Tibial artery (tissue), 4 donors: ENCODE data around the gene OR8D4.
"Not testable (repeated sequence)": the region's sequence is repeated elsewhere in the genome, so short reads cannot be mapped to it uniquely, and the experiment has no call there.

ENCODE experiments used
- DNase-seq, 2 donors: peaks; one replicate each; pipeline ENCODE4 v3.0.0-alpha.2; 2019
- H3K27ac ChIP-seq, 2 donors: fragments of 200-600 bp; sonication (generic) in 1 of 2; 1 replicate in 1 of 2; 2 replicates in 1 of 2; pipeline ENCODE4 v1.5.1; 2018 to 2019; ENCODE audit warnings: mild to moderate bottlenecking in 1 of 2
- H3K27me3 ChIP-seq, 2 donors: fragments of 200-600 bp; sonication (generic) in 1 of 2; one replicate each; pipeline versions ENCODE4 v1.5.1 to v1.6.0; 2016 to 2019
- H3K36me3 ChIP-seq, 3 donors: fragments of 200-600 bp; sonication (generic) in 2 of 3; one replicate each; pipeline ENCODE4 v1.5.1; 2016 to 2019; ENCODE audit warnings: mild to moderate bottlenecking in 2 of 3
- H3K4me1 ChIP-seq, 4 donors: fragments of 200-600 bp; sonication (generic) in 2 of 4; 1 replicate in 3 of 4; 2 replicates in 1 of 4; pipeline ENCODE4 v1.5.1; 2016 to 2019
- H3K4me3 ChIP-seq, 2 donors: fragments of 200-600 bp; sonication (generic) in 1 of 2; 1 replicate in 1 of 2; 2 replicates in 1 of 2; pipeline ENCODE4 v1.5.1; 2018 to 2019; ENCODE audit warnings: mild to moderate bottlenecking in 2 of 2
- H3K9me3 ChIP-seq, 3 donors: fragments of 200-600 bp; sonication (generic) in 1 of 3; one replicate each; pipeline ENCODE4 v1.5.1; 2016 to 2019
- CTCF ChIP-seq, 2 experiments: fragments of 200-600 bp in 1 of 2; fragments of 450-650 bp in 1 of 2; IDR thresholded peaks; one replicate each; pipeline ENCODE4 v1.5.1; 2017 to 2019; ENCODE audit warnings: antibody characterized with exemption in 2 of 2, mild to moderate bottlenecking in 1 of 2, moderate library complexity in 1 of 2
- intact Hi-C: fragments of 100-400 bp; cut with DNase I; formaldehyde crosslinking; loops from one replicate; pipeline ENCODE4 v1.15.0; 2023; ENCODE audit warnings: low total_unique reads

OR8D4 gene

DNA sequence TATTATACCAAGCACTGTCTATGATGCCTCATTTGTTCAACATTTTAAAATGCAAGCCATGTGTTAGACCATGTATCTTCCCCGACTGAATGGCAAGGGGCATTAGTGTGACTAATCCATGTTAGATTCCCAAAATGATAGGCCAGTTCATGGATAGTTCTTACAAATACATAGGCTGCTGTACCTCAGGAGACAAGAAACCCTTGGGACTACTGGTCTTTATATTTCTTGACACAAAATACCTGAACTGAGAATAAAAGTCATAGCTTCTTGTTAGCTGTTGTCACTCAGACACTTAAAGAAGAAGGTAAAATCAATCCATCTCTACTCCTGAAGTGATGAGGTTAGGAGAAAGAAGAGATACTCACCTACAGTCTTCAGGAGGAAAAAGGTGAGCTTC is at the start of gene OR8D4:
Gene OR8D4 (plus strand): TSS at position 301 of the 400 bp plus-strand sequence. CDS start 4,265 bp downstream, outside the sequence.
- Histone ChIP-seq H3K4me3 (no peak within 1 kb of the TSS), H3K27ac (no peak within 1 kb of the TSS), H3K9me3 (no peaks in the 10 kb centered on the region), H3K4me1 (no peaks in the 10 kb centered on the region), H3K36me3 (no peaks in the 10 kb centered on the region), H3K27me3 (no peaks in the 10 kb centered on the region)
- TF ChIP-seq CTCF (IDR thresholded peaks at IDR 0.05): no peak
- intact Hi-C loops: no loop called here
- no peak for DNase-seq

- Histone ChIP-seq H3K27me3 (no peaks in the 10 kb centered on the region), H3K4me3 (no peak overlapping the region), H3K36me3 (no peaks in the 10 kb centered on the region), H3K4me1 (no peaks in the 10 kb centered on the region), H3K27ac (no peak overlapping the region), H3K9me3 (peaks cover 0 to 4% (median 0%) of the 10 kb centered on the region in 3 donors)
- intact Hi-C loops: no loop called here
- no peak for DNase-seq
- no peak for TF ChIP-seq CTCF (IDR thresholded peaks at IDR 0.05)
These were observed 49.6 kb upstream of the OR8D4 start for GRCh38 chr11:123852321-123852720.

- TF ChIP-seq CTCF (IDR thresholded peaks at IDR 0.05): no peak
- no peak overlapping the region for H3K27ac ChIP-seq
These were observed 48.9 kb upstream of the OR8D4 start for GRCh38 chr11:123853038-123853437.

GRCh38 chr11:123856444-123856843 is 45.5 kb upstream of the OR8D4 start:
- Histone ChIP-seq H3K27ac (no peak overlapping the region), H3K9me3 (peaks cover 0 to 4% (median 0%) of the 10 kb centered on the region in 3 donors)
- intact Hi-C loops: no loop called here

More at GRCh38 chr11:123853038-123853437, 48.9 kb upstream of the OR8D4 start:
- H3K9me3 ChIP-seq: peaks cover 0 to 4% (median 0%) of the 10 kb centered on the region in 3 donors
- no peaks in the 10 kb centered on the region for H3K27me3 ChIP-seq
- no peaks in the 10 kb centered on the region for H3K4me1 ChIP-seq
- no peaks in the 10 kb centered on the region for H3K36me3 ChIP-seq
- intact Hi-C loops: no loop called here
- no peak for DNase-seq
- H3K4me3 ChIP-seq: no peak overlapping the region

DNA sequence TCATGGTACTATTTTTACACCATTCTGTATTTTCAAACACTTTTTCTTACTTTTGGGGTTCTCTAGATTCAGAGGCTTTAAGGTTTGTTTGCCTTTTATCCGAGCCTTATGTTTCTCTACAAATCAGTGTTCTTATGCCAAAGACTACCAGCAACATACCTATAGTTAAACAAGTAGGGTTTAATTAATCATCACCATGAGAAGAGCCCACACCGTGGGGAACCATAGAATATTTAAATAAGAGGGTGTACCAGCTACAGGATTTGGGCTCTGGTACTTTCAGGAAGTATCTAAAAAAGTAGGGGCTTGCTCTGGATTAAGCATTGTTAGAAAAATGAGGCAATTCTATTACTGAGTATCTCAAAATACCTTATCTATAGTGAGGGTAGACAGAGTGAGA is 42.2 kb upstream of the OR8D4 start:
- Histone ChIP-seq H3K4me1 (no peaks in the 10 kb centered on the region), H3K36me3 (no peaks in the 10 kb centered on the region), H3K4me3 (no peak overlapping the region), H3K9me3 (peaks cover 0 to 4% (median 0%) of the 10 kb centered on the region in 3 donors), H3K27ac (no peak overlapping the region), H3K27me3 (no peaks in the 10 kb centered on the region)
- TF ChIP-seq CTCF (IDR thresholded peaks at IDR 0.05): no peak
- intact Hi-C loops: no loop called here
- no peak for DNase-seq

More at GRCh38 chr11:123856444-123856843, 45.5 kb upstream of the OR8D4 start:
- no peak for TF ChIP-seq CTCF (IDR thresholded peaks at IDR 0.05)
- Histone ChIP-seq H3K36me3 (no peaks in the 10 kb centered on the region), H3K4me1 (no peaks in the 10 kb centered on the region), H3K4me3 (no peak overlapping the region), H3K27me3 (no peaks in the 10 kb centered on the region)
- no peak for DNase-seq

- intact Hi-C loops, H3K27me3 ChIP-seq, H3K4me1 ChIP-seq, H3K9me3 ChIP-seq, DNase-seq, H3K4me3 ChIP-seq, H3K36me3 ChIP-seq, H3K27ac ChIP-seq: not testable (repeated sequence)
These were observed 36.7 kb upstream of the OR8D4 start for GRCh38 chr11:123865293-123865692.

GRCh38 chr11:123867795-123868194 is 34.2 kb upstream of the OR8D4 start:
- H3K27me3 ChIP-seq, H3K36me3 ChIP-seq, intact Hi-C loops, H3K27ac ChIP-seq, H3K4me1 ChIP-seq, H3K9me3 ChIP-seq, H3K4me3 ChIP-seq, DNase-seq: not testable (repeated sequence)
